Parathyroid adenoma (tissue), 2 donors: ENCODE results near the gene DNAH12.
"Not testable (repeated sequence)": the region's sequence is repeated elsewhere in the genome, so short reads cannot be mapped to it uniquely, and the experiment has no call there.

Experiments
- H2AFZ ChIP-seq: fragments of 300-600 bp; sonication (generic); one replicate; pipeline ENCODE4 v1.7.0; 2017; ENCODE audit warnings: antibody characterized with exemption, mild to moderate bottlenecking
- H3K27ac ChIP-seq: fragments of 300-600 bp; sonication (generic); one replicate; pipeline ENCODE4 v1.7.0; 2017
- H3K27me3 ChIP-seq: fragments of 300-600 bp; sonication (generic); one replicate; pipeline ENCODE4 v1.7.0; 2017; ENCODE audit warnings: low read length; ENCODE audit not compliant: control insufficient read depth, insufficient read depth
- H3K36me3 ChIP-seq: fragments of 300-600 bp; sonication (generic); one replicate; pipeline ENCODE4 v1.7.0; 2017; ENCODE audit warnings: low read length; ENCODE audit not compliant: control insufficient read depth, insufficient read depth
- H3K4me1 ChIP-seq: fragments of 300-600 bp; sonication (generic); one replicate; pipeline ENCODE4 v1.7.0; 2017; ENCODE audit warnings: control low read depth
- H3K4me2 ChIP-seq: fragments of 300-600 bp; sonication (generic); one replicate; pipeline ENCODE4 v1.7.0; 2017; ENCODE audit warnings: low read length
- H3K4me3 ChIP-seq: fragments of 300-600 bp; sonication (generic); one replicate; pipeline ENCODE4 v1.7.0; 2017; ENCODE audit warnings: low read depth, low read length
- H3K79me2 ChIP-seq: fragments of 300-600 bp; sonication (generic); one replicate; pipeline ENCODE4 v1.7.0; 2017; ENCODE audit warnings: control low read depth
- H3K9ac ChIP-seq: fragments of 300-600 bp; sonication (generic); one replicate; pipeline ENCODE4 v1.7.0; 2017; ENCODE audit warnings: mild to moderate bottlenecking
- H3K9me3 ChIP-seq: fragments of 300-600 bp; sonication (generic); one replicate; pipeline ENCODE4 v1.7.0; 2017; ENCODE audit warnings: low read length; ENCODE audit not compliant: control insufficient read depth
- TF ChIP-seq, protein P1 (sequence below): fragments of 300-600 bp; sonication (generic); IDR thresholded peaks from one replicate; pipeline ENCODE4 v1.7.0; 2017; ENCODE audit warnings: antibody characterized with exemption, mild to moderate bottlenecking
- donor health status: primary hyperparathyroidism.

Gene DNAH12

DNA sequence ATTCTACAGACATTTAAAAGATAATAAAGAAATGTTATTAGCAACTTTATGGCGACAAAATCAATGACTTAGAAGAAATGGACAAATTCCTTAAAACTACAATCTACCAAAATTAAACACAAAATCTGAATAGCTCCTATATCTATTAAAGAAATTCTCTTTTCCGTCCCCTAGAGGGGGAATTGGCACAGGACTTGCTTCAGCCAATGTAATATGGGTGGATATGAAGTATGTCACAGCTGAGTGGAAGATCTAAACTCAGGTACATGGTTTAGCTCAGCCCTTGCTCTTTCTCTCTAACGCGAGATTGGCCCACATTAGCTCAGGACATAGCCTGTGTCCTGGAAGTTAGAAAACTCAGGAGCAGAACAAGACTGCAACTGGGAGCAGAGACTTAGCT is 79.3 kb downstream of the DNAH12 start:
- H3K27ac ChIP-seq, result no peak overlapping the region
- H3K4me1 ChIP-seq, result no peaks in the 10 kb centered on the region
- no peaks in the 10 kb centered on the region for H3K79me2 ChIP-seq
- H2AFZ ChIP-seq, result no peak overlapping the region
- H3K9ac ChIP-seq, result no peak overlapping the region
- H3K9me3 ChIP-seq, result no peaks in the 10 kb centered on the region
- no peak overlapping the region for H3K4me3 ChIP-seq
- no peaks in the 10 kb centered on the region for H3K36me3 ChIP-seq
- no peak overlapping the region for H3K4me2 ChIP-seq
- TF ChIP-seq, protein P1, sequence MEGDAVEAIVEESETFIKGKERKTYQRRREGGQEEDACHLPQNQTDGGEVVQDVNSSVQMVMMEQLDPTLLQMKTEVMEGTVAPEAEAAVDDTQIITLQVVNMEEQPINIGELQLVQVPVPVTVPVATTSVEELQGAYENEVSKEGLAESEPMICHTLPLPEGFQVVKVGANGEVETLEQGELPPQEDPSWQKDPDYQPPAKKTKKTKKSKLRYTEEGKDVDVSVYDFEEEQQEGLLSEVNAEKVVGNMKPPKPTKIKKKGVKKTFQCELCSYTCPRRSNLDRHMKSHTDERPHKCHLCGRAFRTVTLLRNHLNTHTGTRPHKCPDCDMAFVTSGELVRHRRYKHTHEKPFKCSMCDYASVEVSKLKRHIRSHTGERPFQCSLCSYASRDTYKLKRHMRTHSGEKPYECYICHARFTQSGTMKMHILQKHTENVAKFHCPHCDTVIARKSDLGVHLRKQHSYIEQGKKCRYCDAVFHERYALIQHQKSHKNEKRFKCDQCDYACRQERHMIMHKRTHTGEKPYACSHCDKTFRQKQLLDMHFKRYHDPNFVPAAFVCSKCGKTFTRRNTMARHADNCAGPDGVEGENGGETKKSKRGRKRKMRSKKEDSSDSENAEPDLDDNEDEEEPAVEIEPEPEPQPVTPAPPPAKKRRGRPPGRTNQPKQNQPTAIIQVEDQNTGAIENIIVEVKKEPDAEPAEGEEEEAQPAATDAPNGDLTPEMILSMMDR, result no peak
- no peaks in the 10 kb centered on the region for H3K27me3 ChIP-seq

DNA sequence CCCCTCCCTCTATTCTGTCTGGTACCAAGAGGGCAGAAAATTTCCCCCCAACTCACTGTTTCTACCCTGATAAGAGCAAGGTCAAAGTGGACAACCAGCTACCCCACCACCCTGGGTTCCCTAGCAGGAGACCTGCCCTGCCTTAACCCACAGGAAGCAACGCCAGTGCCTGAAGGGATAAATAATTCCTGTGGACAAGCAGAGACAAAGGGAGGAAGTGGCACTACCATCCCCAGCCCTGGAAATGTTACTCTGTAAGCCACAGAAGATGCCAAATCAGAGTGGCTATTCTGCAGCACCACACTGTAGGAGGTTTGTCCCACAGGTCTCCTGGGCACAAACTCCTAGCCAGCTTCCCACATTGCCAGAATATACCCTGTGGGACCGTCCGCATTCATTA is 80.1 kb downstream of the DNAH12 start:
- no peaks in the 10 kb centered on the region for H3K4me1 ChIP-seq
- H3K9me3 ChIP-seq, result no peaks in the 10 kb centered on the region
- no peak overlapping the region for H3K4me2 ChIP-seq
- TF ChIP-seq, protein P1, result no peak
- no peak overlapping the region for H3K27ac ChIP-seq
- no peaks in the 10 kb centered on the region for H3K36me3 ChIP-seq
- no peaks in the 10 kb centered on the region for H3K79me2 ChIP-seq
- no peak overlapping the region for H2AFZ ChIP-seq
- no peaks in the 10 kb centered on the region for H3K27me3 ChIP-seq
- no peak overlapping the region for H3K9ac ChIP-seq
- H3K4me3 ChIP-seq, result no peak overlapping the region

DNA sequence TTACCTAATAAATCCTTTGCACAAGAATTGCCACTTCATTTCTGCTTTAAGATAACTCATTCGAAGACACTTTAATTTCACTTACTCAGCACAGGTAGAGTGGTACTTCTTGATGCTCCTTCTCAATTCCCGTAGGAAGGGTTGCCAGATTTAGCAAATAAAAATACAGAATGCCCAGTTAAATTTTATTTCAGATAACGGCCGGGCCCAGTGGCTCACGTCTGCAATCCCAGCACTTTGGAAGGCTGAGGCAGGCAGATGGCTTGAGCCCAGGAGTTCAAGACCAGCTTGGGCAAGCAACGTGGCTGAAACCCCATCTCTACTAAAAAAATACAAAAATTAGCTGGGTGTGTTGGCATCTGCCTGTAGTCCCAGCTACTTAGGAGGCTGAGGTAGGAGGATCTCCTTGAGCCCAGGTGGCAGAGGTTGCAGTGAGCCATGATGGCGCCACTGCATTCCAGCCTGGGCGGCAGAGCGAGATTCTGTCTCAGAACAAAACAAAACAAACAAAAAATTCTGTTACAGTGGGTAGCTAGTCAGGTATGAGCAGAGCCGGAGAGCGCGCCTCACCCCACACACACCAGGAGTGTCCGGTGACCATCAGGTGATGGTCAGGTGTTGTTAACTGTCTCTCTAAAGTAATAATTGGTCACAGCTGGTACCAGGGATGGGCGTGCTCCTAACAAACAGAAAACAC is 92.8 kb downstream of the DNAH12 start:
- TF ChIP-seq, protein P1, result no peak
- Histone ChIP-seq H3K4me3 (no peak overlapping the region), H3K4me2 (no peak overlapping the region), H2AFZ (no peak overlapping the region), H3K27me3 (no peaks in the 10 kb centered on the region), H3K4me1 (no peaks in the 10 kb centered on the region), H3K9me3 (no peaks in the 10 kb centered on the region), H3K79me2 (no peaks in the 10 kb centered on the region), H3K27ac (no peak overlapping the region), H3K36me3 (no peaks in the 10 kb centered on the region), H3K9ac (no peak overlapping the region)

DNA sequence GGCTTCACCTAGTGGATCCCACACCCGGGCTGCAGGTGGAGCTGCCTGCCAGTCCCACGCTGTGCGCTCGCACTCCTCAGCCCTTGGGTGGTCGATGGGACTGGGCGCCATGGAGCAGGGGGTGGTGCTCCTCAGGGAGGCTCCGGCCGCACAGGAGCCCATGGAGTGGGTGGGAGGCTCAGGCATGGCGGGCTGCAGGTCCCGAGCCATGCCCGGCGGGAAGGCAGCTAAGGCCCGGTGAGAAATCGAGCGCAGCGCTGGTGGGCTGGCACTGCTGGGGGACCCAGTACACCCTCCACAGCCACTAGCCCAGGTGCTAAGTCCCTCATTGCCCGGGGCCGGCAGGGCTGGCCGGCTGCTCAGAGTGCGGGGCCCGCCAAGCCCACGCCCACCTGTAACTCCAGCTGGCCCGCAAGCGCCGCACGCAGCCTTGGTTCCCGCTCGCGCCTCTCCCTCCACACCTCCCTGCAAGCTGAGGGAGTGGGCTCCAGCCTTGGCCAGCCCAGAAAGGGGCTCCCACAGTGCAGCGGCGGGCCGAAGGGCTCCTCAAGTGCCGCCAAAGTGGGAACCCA is 94.8 kb downstream of the DNAH12 start:
- H3K4me3 ChIP-seq, H3K4me1 ChIP-seq, H3K36me3 ChIP-seq, H3K27me3 ChIP-seq, H2AFZ ChIP-seq, H3K79me2 ChIP-seq, H3K4me2 ChIP-seq, H3K9ac ChIP-seq, H3K27ac ChIP-seq, H3K9me3 ChIP-seq: not testable (repeated sequence)

DNA sequence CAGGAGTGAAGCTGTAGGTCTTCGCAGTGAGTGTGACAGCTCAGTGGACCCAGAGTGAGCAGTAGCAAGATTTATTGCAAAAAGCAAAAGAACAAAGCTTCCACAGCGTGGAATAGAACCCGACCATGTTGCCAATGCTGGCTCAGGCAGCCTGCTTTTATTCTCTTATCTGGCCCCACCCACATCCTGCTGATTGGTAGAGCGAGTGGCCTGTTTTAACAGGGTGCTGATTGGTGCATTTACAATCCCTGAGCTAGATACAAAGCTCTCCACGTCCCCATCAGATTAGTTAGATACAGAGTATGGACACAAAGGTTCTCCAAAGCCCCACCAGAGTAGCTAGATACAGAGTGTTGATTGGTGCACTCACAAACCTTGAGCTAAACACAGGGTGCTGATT is 95.7 kb downstream of the DNAH12 start:
- not testable (repeated sequence) for H3K4me3 ChIP-seq, H3K4me1 ChIP-seq, H3K27me3 ChIP-seq, H3K9ac ChIP-seq, H3K79me2 ChIP-seq, H2AFZ ChIP-seq, H3K4me2 ChIP-seq, H3K9me3 ChIP-seq, H3K36me3 ChIP-seq, H3K27ac ChIP-seq
